Ishikawa (cell line): ENCODE measurements around the gene ERBB4.

Source experiments
- CEBPB ChIP-seq: IDR thresholded peaks from 2 replicates; pipeline ENCODE4 v1.6.1; 2012
- CREB1 ChIP-seq: IDR thresholded peaks from 2 replicates; pipeline ENCODE4 v1.6.1; 2012; ENCODE audit warnings: low read depth
- EGR1 ChIP-seq: IDR thresholded peaks from 2 replicates; pipeline ENCODE4 v1.6.1; 2012
- EP300 ChIP-seq: IDR thresholded peaks from 2 replicates; pipeline ENCODE4 v1.6.1; 2012; ENCODE audit warnings: borderline replicate concordance
- FOXM1 ChIP-seq: IDR thresholded peaks from 2 replicates; pipeline ENCODE4 v1.6.1; 2012; ENCODE audit warnings: low read depth, borderline replicate concordance
- MAX ChIP-seq: IDR thresholded peaks from 2 replicates; pipeline ENCODE4 v1.6.1; 2012
- NFIC ChIP-seq: IDR thresholded peaks from 2 replicates; pipeline ENCODE4 v1.6.1; 2012
- RAD21 ChIP-seq: IDR thresholded peaks from 2 replicates; pipeline ENCODE4 v1.6.1; 2012; ENCODE audit warnings: low read depth
- REST ChIP-seq: IDR thresholded peaks from 2 replicates; pipeline ENCODE4 v1.6.1; 2012; ENCODE audit warnings: low read depth, mild to moderate bottlenecking
- TAF1 ChIP-seq: IDR thresholded peaks from 2 replicates; pipeline ENCODE4 v1.6.1; 2012; ENCODE audit warnings: low read depth, mild to moderate bottlenecking
- TCF12 ChIP-seq: IDR thresholded peaks from 2 replicates; pipeline ENCODE4 v1.6.1; 2012; ENCODE audit warnings: low read depth
- TEAD4 ChIP-seq: IDR thresholded peaks from 2 replicates; pipeline ENCODE4 v1.6.1; 2012
- USF1 ChIP-seq: IDR thresholded peaks from 2 replicates; pipeline ENCODE4 v1.6.1; 2012
- YY1 ChIP-seq: IDR thresholded peaks from 2 replicates; pipeline ENCODE4 v1.6.1; 2012; ENCODE audit warnings: low read depth
- ZBTB7A ChIP-seq: IDR thresholded peaks from 2 replicates; pipeline ENCODE4 v1.6.1; 2012; ENCODE audit warnings: low read depth

The ERBB4 gene

GRCh38 chr2:212423089-212423488 lies 115.5 kb downstream of the ERBB4 start:
- TF ChIP-seq MAX (no peak), CEBPB (no peak), REST (no peak), YY1 (no peak), RAD21 (no peak), NFIC (no peak), TAF1 (no peak), FOXM1 (no peak)

GRCh38 chr2:212421556-212422334 lies 116.9 kb downstream of the ERBB4 start:
- TF ChIP-seq MAX (no peak), CEBPB (no peak), NFIC (no peak), USF1 (no peak), EGR1 (no peak), FOXM1 (no peak), EP300 (no peak), CREB1 (no peak), RAD21 (no peak), TAF1 (no peak)

- no peak for TF ChIP-seq CEBPB
- no peak for TF ChIP-seq ZBTB7A
- no peak for TF ChIP-seq EP300
- TF ChIP-seq FOXM1, result no peak
- no peak for TF ChIP-seq NFIC
- no peak for TF ChIP-seq RAD21
- TF ChIP-seq MAX, result no peak
- TF ChIP-seq REST, result no peak
- TF ChIP-seq YY1, result no peak
- no peak for TF ChIP-seq USF1
Observed at GRCh38 chr2:212416086-212416485, 122.5 kb downstream of the ERBB4 start.

- TF ChIP-seq TAF1, result no peak
Observed at GRCh38 chr2:212414767-212415211, 123.8 kb downstream of the ERBB4 start.

- no peak for TF ChIP-seq CREB1
- TF ChIP-seq TCF12, result no peak
- TF ChIP-seq NFIC, result no peak
- TF ChIP-seq MAX, result no peak
- TF ChIP-seq YY1, result no peak
- no peak for TF ChIP-seq TEAD4
- TF ChIP-seq EP300, result no peak
- no peak for TF ChIP-seq CEBPB
- no peak for TF ChIP-seq REST
- no peak for TF ChIP-seq FOXM1
- TF ChIP-seq ZBTB7A, result no peak
- no peak for TF ChIP-seq USF1
- TF ChIP-seq RAD21, result no peak
- no peak for TF ChIP-seq EGR1
- TF ChIP-seq TAF1, result no peak
Observed at GRCh38 chr2:212409560-212409959, 129.0 kb downstream of the ERBB4 start.
